OCI-LY7 (cell line): Measurements from ENCODE around the gene STRADB. TPM values are rescaled to one million over a fixed set of nuclear protein-coding genes. Genes with fewer than 3 reads are reported as not detected.

ENCODE experiments used
- BruUV-seq: library from RNA; stranded (reverse); fragments of 400-500 nt; replicated peaks from 2 replicates; lab custom pipeline; 2021; lab: Mats Ljungman, UMichigan
- CTCF ChIA-PET: fragments of 300-600 bp; sonication (Branson Sonifier 250); formaldehyde crosslinking; loops from one replicate; lab custom pipeline; 2022; ENCODE audit warnings: antibody characterized with exemption; ENCODE audit not compliant: unreplicated experiment; lab: Charles Lee
- POLR2A ChIA-PET: fragments of 300-600 bp; sonication (Branson Sonifier 250); formaldehyde crosslinking; loops from one replicate; lab custom pipeline; 2022; ENCODE audit warnings: antibody characterized with exemption; lab: Charles Lee
- DNase-seq: peaks from one replicate; pipeline ENCODE4 v3.0.0-alpha.2; 2015; ENCODE audit warnings: low spot score
- H2AFZ ChIP-seq: fragments of 200-600 bp; sonication (generic), shearing (Covaris generic); 2 replicates; pipeline ENCODE4 v1.6.1; 2014; ENCODE audit warnings: mild to moderate bottlenecking, antibody characterized with exemption, low read length, moderate library complexity
- H3K27ac ChIP-seq: fragments of 200-600 bp; sonication (generic); 2 replicates; pipeline ENCODE4 v1.5.1; 2014; ENCODE audit warnings: mixed run types, low read depth, mild to moderate bottlenecking, moderate library complexity, low read length, inconsistent platforms; ENCODE audit not compliant: poor library complexity, severe bottlenecking
- H3K36me3 ChIP-seq: fragments of 200-600 bp; sonication (generic); 2 replicates; pipeline ENCODE4 v1.6.1; 2014; ENCODE audit warnings: mild to moderate bottlenecking, antibody characterized with exemption, low read length, moderate library complexity, mixed read lengths; ENCODE audit not compliant: insufficient read depth
- H3K4me1 ChIP-seq: fragments of 200-600 bp; sonication (generic); 2 replicates; pipeline ENCODE4 v1.5.1; 2014; ENCODE audit warnings: mild to moderate bottlenecking, low read length; ENCODE audit not compliant: insufficient read depth, poor library complexity, severe bottlenecking
- H3K4me2 ChIP-seq: fragments of 200-600 bp; sonication (generic); 2 replicates; pipeline ENCODE4 v1.6.1; 2014; ENCODE audit warnings: mild to moderate bottlenecking, low read length
- H3K4me3 ChIP-seq: fragments of 200-600 bp; sonication (generic); 2 replicates; pipeline ENCODE4 v1.5.1; 2014; ENCODE audit warnings: mild to moderate bottlenecking, low read depth, low read length; ENCODE audit not compliant: poor library complexity, severe bottlenecking
- H3K79me2 ChIP-seq: fragments of 200-600 bp; sonication (generic); 2 replicates; pipeline ENCODE4 v1.6.1; 2016; ENCODE audit warnings: low read depth, mild to moderate bottlenecking, low read length, moderate library complexity, mixed read lengths; ENCODE audit not compliant: insufficient read depth
- H3K9me2 ChIP-seq: fragments of 200-600 bp; sonication (generic); 2 replicates; pipeline ENCODE4 v1.6.1; 2016; ENCODE audit warnings: mild to moderate bottlenecking, low read length, mixed read lengths; ENCODE audit not compliant: insufficient read depth
- H3K9me3 ChIP-seq: fragments of 200-600 bp; sonication (generic); 2 replicates; pipeline ENCODE4 v1.6.1; 2014; ENCODE audit warnings: mild to moderate bottlenecking, mixed run types, low read length, mixed read lengths
- H4K20me1 ChIP-seq: fragments of 200-600 bp; sonication (generic); 2 replicates; pipeline ENCODE4 v1.6.1; 2014; ENCODE audit warnings: mild to moderate bottlenecking, antibody characterized with exemption, low read length, moderate library complexity, mixed read lengths; ENCODE audit not compliant: insufficient read depth
- CTCF ChIP-seq: fragments of 200-600 bp; sonication (generic); conservative IDR thresholded peaks from 2 replicates; pipeline ENCODE4 v1.5.1; 2014; ENCODE audit warnings: mild to moderate bottlenecking, antibody characterized with exemption, low read length, moderate library complexity, mixed read lengths
- EZH2phosphoT487 ChIP-seq: fragments of 200-600 bp; sonication (generic); IDR thresholded peaks from 2 replicates; pipeline ENCODE4 v1.6.1; 2018; ENCODE audit warnings: low read depth, borderline replicate concordance, mild to moderate bottlenecking, mixed run types, antibody characterized with exemption, low read length, moderate library complexity, mixed read lengths
- intact Hi-C: fragments of 100-400 bp; cut with micrococcal nuclease; formaldehyde crosslinking; loops from one replicate; pipeline ENCODE4 v1.10.0; 2022; ENCODE audit not compliant: unreplicated experiment
- total RNA-seq, 2 experiments: library from RNA; depleted of rRNA in 1 of 2; stranded (reverse); fragments of >200 nt in 1 of 2; shearing (Covaris generic) in 1 of 2; gene quantifications; 2 replicates each; pipeline ENCODE4 v1.2.3, GENCODE V29; 2014 to 2022

The STRADB gene
- total RNA-seq, 2 experiments from 2014 or later = 8.4 to 21.4 TPM

- Histone ChIP-seq H4K20me1 (no peaks in the 10 kb centered on the region), H3K9me3 (no peaks in the 10 kb centered on the region), H2AFZ (no peak overlapping the region), H3K9me2 (no peaks in the 10 kb centered on the region), H3K27ac (no peak overlapping the region), H3K79me2 (no peaks in the 10 kb centered on the region), H3K4me1 (no peaks in the 10 kb centered on the region), H3K4me2 (no peak overlapping the region), H3K4me3 (no peak overlapping the region), H3K36me3 (no peaks in the 10 kb centered on the region)
- intact Hi-C loops = no loop called here
- ChIA-PET CTCF (no interaction called here), POLR2A (interaction anchor here (0.6 kb wide), 1 partner anchor 95 kb away, joined by 3 read pairs; no protein-coding TSS in a partner anchor)
- no TSS peak for BruUV-seq
- DNase-seq = no peak
- TF ChIP-seq CTCF (no peak), EZH2phosphoT487 (no peak)
These were observed 33.3 kb downstream of the STRADB start for GRCh38 chr2:201484805-201485204.

GRCh38 chr2:201490291-201490690 lies 38.8 kb downstream of the STRADB start:
- ChIA-PET POLR2A (interaction anchor here (0.6 to 0.7 kb wide), 2 partner anchors 427 to 1546 kb away, joined by 3 to 4 read pairs; no protein-coding TSS in a partner anchor), CTCF (no interaction called here)
- Histone ChIP-seq H3K36me3 (no peaks in the 10 kb centered on the region), H3K4me2 (no peak overlapping the region), H3K9me2 (no peaks in the 10 kb centered on the region), H3K4me3 (no peak overlapping the region), H3K27ac (no peak overlapping the region), H3K79me2 (no peaks in the 10 kb centered on the region), H2AFZ (no peak overlapping the region), H4K20me1 (no peaks in the 10 kb centered on the region), H3K9me3 (no peaks in the 10 kb centered on the region), H3K4me1 (no peaks in the 10 kb centered on the region)
- BruUV-seq = no TSS peak
- DNase-seq = no peak
- intact Hi-C loops = no loop called here
- no peak for TF ChIP-seq EZH2phosphoT487
- no peak for TF ChIP-seq CTCF

GRCh38 chr2:201496785-201497184 lies 45.2 kb downstream of the STRADB start:
- BruUV-seq = no TSS peak
- Histone ChIP-seq H3K4me1 (no peaks in the 10 kb centered on the region), H2AFZ (no peak overlapping the region), H3K4me2 (no peak overlapping the region), H3K4me3 (no peak overlapping the region), H4K20me1 (no peaks in the 10 kb centered on the region), H3K9me2 (no peaks in the 10 kb centered on the region), H3K36me3 (no peaks in the 10 kb centered on the region), H3K27ac (no peak overlapping the region), H3K79me2 (no peaks in the 10 kb centered on the region), H3K9me3 (no peaks in the 10 kb centered on the region)
- TF ChIP-seq CTCF (no peak), EZH2phosphoT487 (no peak)
- ChIA-PET POLR2A (no interaction called here), CTCF (no interaction called here)
- DNase-seq = no peak
- intact Hi-C loops = no loop called here
